Natural killer cell treated with Interleukin-12 subunit alpha and Interleukin-12 subunit beta and Interleukin-15 and Interleukin-18, amount 100 ng/mL, for 72 hours (primary cell): ENCODE measurements around the gene P2RY6. TPM values are rescaled to one million over a fixed set of nuclear protein-coding genes. Genes with fewer than 3 reads are reported as not detected.

ENCODE experiments used
- ATAC-seq, 2 donors: fragments of 150-1000 bp; cut with Tn5 transposase in 1 of 2; sonication (Bioruptor Pico), chemical (Tn5 transposase) in 1 of 2; 2 replicates each; pipeline ENCODE4 v1.10.0; 2021
- DNase-seq: peaks from one replicate; pipeline ENCODE4 v3.0.0; 2022; ENCODE audit warnings: low spot score
- H3K27ac Mint-ChIP-seq, 2 donors: 1 replicate in 1 of 2; 2 replicates in 1 of 2; pipeline ENCODE4 v1.8.0; 2022; ENCODE audit warnings: mixed read lengths in 2 of 2, mild to moderate bottlenecking in 1 of 2, moderate library complexity in 1 of 2
- H3K27me3 Mint-ChIP-seq, 2 donors: 1 replicate in 1 of 2; 2 replicates in 1 of 2; pipeline ENCODE4 v1.8.0; 2022; ENCODE audit warnings: mixed read lengths in 2 of 2
- H3K36me3 Mint-ChIP-seq: one replicate; pipeline ENCODE4 v1.8.0; 2022; ENCODE audit warnings: mixed read lengths
- H3K4me1 Mint-ChIP-seq, 2 donors: 1 replicate in 1 of 2; 2 replicates in 1 of 2; pipeline ENCODE4 v1.8.0; 2022; ENCODE audit warnings: low read depth in 2 of 2, mixed read lengths in 2 of 2, mild to moderate bottlenecking in 1 of 2
- H3K4me3 Mint-ChIP-seq: one replicate; pipeline ENCODE4 v1.8.0; 2022; ENCODE audit warnings: mixed read lengths
- H3K9me3 Mint-ChIP-seq: 2 replicates; pipeline ENCODE4 v1.8.0; 2022; ENCODE audit warnings: mixed read lengths
- total RNA-seq, 2 donors: library from RNA; stranded (reverse); gene quantifications; one replicate each; pipeline ENCODE4 v1.2.3, GENCODE V29; 2022

The P2RY6 gene
- total RNA-seq, 2 donors from 2014 or later: not detected

GRCh38 chr11:73312036-73312435 is 39.9 kb downstream of the P2RY6 start:
- ATAC-seq (no peak), DNase-seq (no peak)
- no peak overlapping the region for H3K27ac Mint-ChIP-seq
- H3K9me3 Mint-ChIP-seq: no peaks in the 10 kb centered on the region
- no peak overlapping the region for H3K4me3 Mint-ChIP-seq
- H3K27me3 Mint-ChIP-seq: peaks cover 0 to 6% of the 10 kb centered on the region in 2 donors
- H3K36me3 Mint-ChIP-seq: no peaks in the 10 kb centered on the region
- H3K4me1 Mint-ChIP-seq: peaks cover 13 to 23% of the 10 kb centered on the region in 2 donors

DNA sequence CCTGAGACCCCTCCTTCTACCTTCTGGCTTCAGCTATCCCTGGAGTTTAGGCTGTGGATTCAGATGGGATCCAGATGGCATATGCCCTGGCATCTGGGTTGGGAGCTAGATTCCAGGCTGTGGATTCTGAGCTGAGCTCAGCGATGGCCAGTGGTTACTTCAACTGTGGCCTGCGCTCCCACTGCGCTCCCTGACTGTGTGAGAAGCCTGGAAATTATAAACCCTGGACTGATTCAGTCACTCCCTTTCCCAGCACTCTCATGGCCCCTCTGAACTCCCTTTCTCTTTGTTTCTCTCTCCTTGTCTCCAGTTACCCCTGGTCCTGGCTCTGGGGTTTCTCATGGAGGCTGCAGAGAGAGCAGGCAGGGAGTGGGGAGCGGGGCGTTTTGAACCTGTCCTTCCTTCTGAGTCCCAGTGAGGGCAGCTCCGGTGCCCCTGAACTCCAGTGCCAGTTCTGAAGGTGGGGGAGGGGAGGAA is 40.8 kb downstream of the P2RY6 start:
- Mint-ChIP-seq H3K9me3 (no peaks in the 10 kb centered on the region), H3K4me1 (peaks cover 8 to 19% of the 10 kb centered on the region in 2 donors), H3K4me3 (no peak overlapping the region), H3K27ac (no peak overlapping the region), H3K27me3 (peaks cover 0 to 2% of the 10 kb centered on the region in 2 donors), H3K36me3 (no peaks in the 10 kb centered on the region)
- ATAC-seq: no peak
- DNase-seq: no peak

DNA sequence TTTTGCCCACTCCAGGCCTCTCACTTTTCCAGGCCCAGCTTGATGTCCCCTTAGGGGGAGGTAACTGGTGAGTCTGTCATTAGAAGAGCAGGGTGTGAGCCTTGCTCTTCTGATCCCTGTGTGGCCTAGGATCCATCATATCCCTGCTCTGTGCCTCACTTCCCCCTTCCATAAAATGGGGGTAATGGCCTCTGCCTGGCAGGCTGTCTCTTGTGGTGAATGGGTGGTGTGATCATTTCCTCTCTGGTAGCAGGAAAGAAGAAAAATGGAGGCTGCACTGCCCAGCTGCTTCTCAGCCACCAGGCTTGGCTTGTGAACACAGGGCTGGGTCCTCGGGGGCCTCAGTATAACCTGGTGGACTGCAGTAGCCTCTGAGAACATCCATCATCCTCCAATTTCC is 41.5 kb downstream of the P2RY6 start:
- Mint-ChIP-seq H3K27ac (peak overlapping the region; percentile 19 to 66), H3K4me3 (no peak overlapping the region), H3K4me1 (peaks cover 8 to 19% of the 10 kb centered on the region in 2 donors), H3K36me3 (no peaks in the 10 kb centered on the region), H3K9me3 (no peaks in the 10 kb centered on the region), H3K27me3 (peaks cover 0 to 2% of the 10 kb centered on the region in 2 donors)
- no peak for ATAC-seq
- no peak for DNase-seq

DNA sequence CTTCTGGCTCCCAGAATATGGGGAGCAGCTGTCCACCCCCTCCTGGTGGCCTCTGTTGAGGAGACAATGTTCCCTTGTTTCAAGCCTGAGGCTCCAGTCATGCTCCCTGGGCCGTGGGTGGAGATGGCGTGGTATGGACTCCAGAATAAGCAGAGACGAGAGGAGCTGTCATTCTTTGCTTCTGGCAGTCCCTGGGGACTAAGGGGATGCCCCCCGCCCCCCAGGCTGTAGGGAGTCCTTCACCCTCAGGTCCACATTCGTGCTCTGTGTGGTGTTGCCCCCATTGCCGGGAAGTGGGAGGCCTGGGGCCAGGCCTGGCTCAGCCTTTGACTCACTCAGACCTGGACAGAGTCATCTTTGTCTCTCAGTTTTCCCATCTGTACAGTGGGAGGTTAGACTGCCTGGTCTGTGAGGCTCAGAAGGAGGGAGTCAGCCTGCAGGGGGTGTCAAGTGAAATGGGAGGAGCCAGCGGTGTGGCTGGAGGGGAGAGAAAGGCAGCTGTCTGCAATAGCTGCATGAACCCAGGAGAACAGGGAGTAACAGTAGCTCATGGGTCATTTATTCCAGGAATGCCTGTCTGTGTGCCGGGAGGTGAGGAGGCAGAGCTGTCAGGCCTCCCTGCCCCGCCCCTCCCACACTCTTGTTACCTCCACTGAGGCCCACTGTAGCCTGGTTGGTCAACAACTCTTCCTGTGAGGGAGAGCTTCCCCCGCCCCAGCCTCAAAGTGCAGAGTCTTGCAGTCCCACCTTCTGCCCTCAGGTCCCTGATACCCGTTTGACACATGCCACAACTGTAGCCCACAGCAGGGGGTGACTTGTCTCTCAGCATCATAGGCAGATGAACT is 42.2 kb downstream of the P2RY6 start:
- Mint-ChIP-seq H3K27me3 (peaks cover 0 to 2% of the 10 kb centered on the region in 2 donors), H3K9me3 (no peaks in the 10 kb centered on the region), H3K4me1 (peaks cover 8 to 19% of the 10 kb centered on the region in 2 donors), H3K27ac (peak overlapping the region; percentile 19 to 66), H3K36me3 (no peaks in the 10 kb centered on the region), H3K4me3 (no peak overlapping the region)
- ATAC-seq (peak; percentile 68 to 73), DNase-seq (no peak)

- Mint-ChIP-seq H3K27me3 (no peaks in the 10 kb centered on the region), H3K4me1 (peaks cover 8 to 19% of the 10 kb centered on the region in 2 donors), H3K27ac (no peak overlapping the region), H3K4me3 (no peak overlapping the region), H3K36me3 (no peaks in the 10 kb centered on the region), H3K9me3 (no peaks in the 10 kb centered on the region)
- DNase-seq (no peak), ATAC-seq (no peak)
Observed at GRCh38 chr11:73315293-73316020, 43.3 kb downstream of the P2RY6 start.

DNA sequence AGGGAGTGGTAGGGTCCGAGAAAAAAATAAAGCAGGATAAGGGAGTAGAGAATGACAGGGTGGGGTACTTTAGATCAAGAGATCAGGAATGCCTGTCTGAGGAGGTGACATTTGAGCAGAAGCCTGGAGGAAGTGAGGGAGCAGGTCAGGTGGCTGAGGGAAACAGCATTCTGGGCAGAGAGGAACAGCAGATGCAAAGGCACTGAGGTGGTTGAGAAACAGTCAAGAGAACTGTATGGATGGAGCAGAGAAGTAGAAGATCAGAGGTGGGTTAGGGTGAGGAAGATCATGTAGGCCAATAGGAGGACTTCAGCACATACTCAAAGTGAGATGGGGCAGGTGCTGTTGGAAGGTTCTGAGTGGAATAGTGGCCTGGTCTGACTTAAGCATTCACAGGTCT is 44.3 kb downstream of the P2RY6 start:
- Mint-ChIP-seq H3K27me3 (no peaks in the 10 kb centered on the region), H3K36me3 (no peaks in the 10 kb centered on the region), H3K4me3 (no peak overlapping the region), H3K27ac (no peak overlapping the region), H3K9me3 (no peaks in the 10 kb centered on the region), H3K4me1 (peaks cover 8 to 19% of the 10 kb centered on the region in 2 donors)
- DNase-seq (no peak), ATAC-seq (no peak)

- DNase-seq (no peak), ATAC-seq (no peak)
- H3K9me3 Mint-ChIP-seq: no peaks in the 10 kb centered on the region
- no peaks in the 10 kb centered on the region for H3K36me3 Mint-ChIP-seq
- H3K4me3 Mint-ChIP-seq: no peak overlapping the region
- no peaks in the 10 kb centered on the region for H3K27me3 Mint-ChIP-seq
- no peak overlapping the region for H3K27ac Mint-ChIP-seq
- peaks cover 8 to 19% of the 10 kb centered on the region in 2 donors for H3K4me1 Mint-ChIP-seq
Observed at GRCh38 chr11:73317373-73317772, 45.2 kb downstream of the P2RY6 start.

- ATAC-seq (no peak), DNase-seq (no peak)
- H3K4me3 Mint-ChIP-seq: no peak overlapping the region
- no peaks in the 10 kb centered on the region for H3K27me3 Mint-ChIP-seq
- no peaks in the 10 kb centered on the region for H3K36me3 Mint-ChIP-seq
- H3K4me1 Mint-ChIP-seq: peaks cover 8 to 19% of the 10 kb centered on the region in 2 donors
- H3K27ac Mint-ChIP-seq: no peak overlapping the region
- H3K9me3 Mint-ChIP-seq: no peaks in the 10 kb centered on the region
Observed at GRCh38 chr11:73317803-73318202, 45.7 kb downstream of the P2RY6 start.

DNA sequence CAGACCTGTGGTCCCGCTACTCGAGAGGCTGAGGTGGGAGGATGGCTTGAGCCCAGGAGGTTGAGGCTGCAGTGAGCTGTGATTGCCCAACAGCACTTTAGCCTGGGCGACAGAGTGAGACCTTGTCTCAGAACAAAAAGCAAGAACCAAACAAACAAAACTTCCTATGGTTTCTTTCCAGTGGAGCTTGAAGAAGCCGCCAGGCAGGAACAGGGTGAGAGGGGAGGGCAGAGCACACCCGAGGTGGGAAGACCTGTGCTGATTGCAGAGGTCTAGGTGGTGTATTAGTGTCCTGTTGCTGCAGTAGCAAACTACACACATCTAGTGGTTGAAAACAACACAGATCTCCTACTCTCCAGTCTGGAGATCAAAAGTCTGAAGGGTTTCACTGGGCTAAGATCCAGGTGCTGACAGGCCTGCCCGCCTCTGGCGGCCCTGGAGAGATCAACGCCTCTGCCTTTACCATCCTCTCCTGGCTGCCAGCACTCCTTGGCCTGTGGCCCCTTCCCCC is 46.4 kb downstream of the P2RY6 start:
- Mint-ChIP-seq H3K4me1 (peaks cover 7 to 17% of the 10 kb centered on the region in 2 donors), H3K9me3 (no peaks in the 10 kb centered on the region), H3K27ac (no peak overlapping the region), H3K4me3 (no peak overlapping the region), H3K36me3 (no peaks in the 10 kb centered on the region), H3K27me3 (no peaks in the 10 kb centered on the region)
- ATAC-seq (no peak), DNase-seq (no peak)

- Mint-ChIP-seq H3K36me3 (no peaks in the 10 kb centered on the region), H3K9me3 (no peaks in the 10 kb centered on the region), H3K27me3 (no peaks in the 10 kb centered on the region), H3K4me1 (peaks cover 0 to 3% of the 10 kb centered on the region in 2 donors), H3K27ac (no peak overlapping the region), H3K4me3 (no peak overlapping the region)
- DNase-seq (no peak), ATAC-seq (no peak)
Observed at GRCh38 chr11:73320763-73321603, 48.8 kb downstream of the P2RY6 start.

GRCh38 chr11:73321604-73322381 is 49.7 kb downstream of the P2RY6 start:
- ATAC-seq: no peak

GRCh38 chr11:73322382-73323306 is 50.5 kb downstream of the P2RY6 start:
- H3K27ac Mint-ChIP-seq: no peak overlapping the region
- ATAC-seq: no peak
- DNase-seq: no peak
- H3K4me1 Mint-ChIP-seq: peaks cover 0 to 7% of the 10 kb centered on the region in 2 donors
- H3K36me3 Mint-ChIP-seq: no peaks in the 10 kb centered on the region
- H3K27me3 Mint-ChIP-seq: no peaks in the 10 kb centered on the region
- no peak overlapping the region for H3K4me3 Mint-ChIP-seq
- no peaks in the 10 kb centered on the region for H3K9me3 Mint-ChIP-seq

More at GRCh38 chr11:73321604-73322381, 49.7 kb downstream of the P2RY6 start:
- H3K4me1 Mint-ChIP-seq: no peaks in the 10 kb centered on the region
- H3K27me3 Mint-ChIP-seq: no peaks in the 10 kb centered on the region
- H3K9me3 Mint-ChIP-seq: no peaks in the 10 kb centered on the region
- no peaks in the 10 kb centered on the region for H3K36me3 Mint-ChIP-seq
- no peak overlapping the region for H3K27ac Mint-ChIP-seq
- no peak for DNase-seq
- no peak overlapping the region for H3K4me3 Mint-ChIP-seq
